HT-29 (cell line): Measurements from ENCODE around the gene LDLR. TPM values are rescaled to one million over a fixed set of nuclear protein-coding genes. Genes with fewer than 3 reads are reported as not detected.

ENCODE experiments used
- DNase-seq: peaks from one replicate; pipeline ENCODE4 v3.0.0-alpha.2; 2015; ENCODE audit warnings: low spot score
- total RNA-seq: library from RNA; depleted of rRNA; stranded (reverse); fragments of >200 nt; shearing (Covaris generic); gene quantifications from 2 replicates; pipeline ENCODE4 v1.2.3, GENCODE V29; 2014; rRNA removed

Gene LDLR
- total RNA-seq = 202 and 218 TPM in 2 replicates

GRCh38 chr19:11089254-11090013, at the start of gene LDLR:
Gene LDLR (plus strand): TSS chr19:11089463. CDS start chr19:11089549, 86 bp downstream.
- DNase-seq = peak; percentile 92

GRCh38 chr19:11041194-11041593, 48.1 kb upstream of the LDLR start:
- no peak for DNase-seq

GRCh38 chr19:11041966-11042627, 47.2 kb upstream of the LDLR start:
- DNase-seq = peak; percentile 54

- no peak for DNase-seq
These were observed 44.8 kb upstream of the LDLR start for GRCh38 chr19:11044431-11044830.

GRCh38 chr19:11045536-11045935, 43.7 kb upstream of the LDLR start:
- no peak for DNase-seq

- DNase-seq = no peak
These were observed 42.5 kb upstream of the LDLR start for GRCh38 chr19:11046605-11047354.

GRCh38 chr19:11047866-11048265, 41.4 kb upstream of the LDLR start:
- no peak for DNase-seq

- DNase-seq = no peak
These were observed 38.7 kb upstream of the LDLR start for GRCh38 chr19:11050323-11051114.

- no peak for DNase-seq
These were observed 35.5 kb upstream of the LDLR start for GRCh38 chr19:11053817-11054195.

GRCh38 chr19:11054200-11054599, 35.1 kb upstream of the LDLR start:
- DNase-seq = no peak

GRCh38 chr19:11054628-11055027, 34.6 kb upstream of the LDLR start:
- DNase-seq = no peak

- no peak for DNase-seq
These were observed 30.8 kb upstream of the LDLR start for GRCh38 chr19:11058246-11059030.

- no peak for DNase-seq
These were observed 29.5 kb upstream of the LDLR start for GRCh38 chr19:11059511-11060358.

GRCh38 chr19:11061952-11062351, 27.3 kb upstream of the LDLR start:
- DNase-seq = no peak

- no peak for DNase-seq
These were observed 25.8 kb upstream of the LDLR start for GRCh38 chr19:11063434-11063833.

GRCh38 chr19:11064831-11065303, 24.4 kb upstream of the LDLR start:
- no peak for DNase-seq

- no peak for DNase-seq
These were observed 22.9 kb upstream of the LDLR start for GRCh38 chr19:11066326-11066725.

- DNase-seq = no peak
These were observed 21.7 kb upstream of the LDLR start for GRCh38 chr19:11067356-11068113.

- DNase-seq = no peak
These were observed 19.7 kb upstream of the LDLR start for GRCh38 chr19:11069561-11069960.
